Stomach (tissue), 4 donors: ENCODE measurements around the gene MFAP4.

Experiments
- POLR2A ChIP-seq, 4 donors: fragments of 450-650 bp; IDR thresholded peaks; one replicate each; pipeline ENCODE4 v1.6.1; 2016; ENCODE audit warnings: antibody characterized with exemption in 4 of 4, control low read depth in 2 of 4, mild to moderate bottlenecking in 1 of 4, moderate library complexity in 1 of 4
- TF ChIP-seq, protein P1 (sequence below), 7 experiments: fragments of 450-650 bp in 4 of 7; fragments of 200-600 bp in 3 of 7; sonication (generic) in 3 of 7; IDR thresholded peaks; one replicate each; pipeline ENCODE4 v1.5.1; 2016 to 2019; ENCODE audit warnings: antibody characterized with exemption in 7 of 7, control low read depth in 2 of 7, mild to moderate bottlenecking in 1 of 7

DNA sequence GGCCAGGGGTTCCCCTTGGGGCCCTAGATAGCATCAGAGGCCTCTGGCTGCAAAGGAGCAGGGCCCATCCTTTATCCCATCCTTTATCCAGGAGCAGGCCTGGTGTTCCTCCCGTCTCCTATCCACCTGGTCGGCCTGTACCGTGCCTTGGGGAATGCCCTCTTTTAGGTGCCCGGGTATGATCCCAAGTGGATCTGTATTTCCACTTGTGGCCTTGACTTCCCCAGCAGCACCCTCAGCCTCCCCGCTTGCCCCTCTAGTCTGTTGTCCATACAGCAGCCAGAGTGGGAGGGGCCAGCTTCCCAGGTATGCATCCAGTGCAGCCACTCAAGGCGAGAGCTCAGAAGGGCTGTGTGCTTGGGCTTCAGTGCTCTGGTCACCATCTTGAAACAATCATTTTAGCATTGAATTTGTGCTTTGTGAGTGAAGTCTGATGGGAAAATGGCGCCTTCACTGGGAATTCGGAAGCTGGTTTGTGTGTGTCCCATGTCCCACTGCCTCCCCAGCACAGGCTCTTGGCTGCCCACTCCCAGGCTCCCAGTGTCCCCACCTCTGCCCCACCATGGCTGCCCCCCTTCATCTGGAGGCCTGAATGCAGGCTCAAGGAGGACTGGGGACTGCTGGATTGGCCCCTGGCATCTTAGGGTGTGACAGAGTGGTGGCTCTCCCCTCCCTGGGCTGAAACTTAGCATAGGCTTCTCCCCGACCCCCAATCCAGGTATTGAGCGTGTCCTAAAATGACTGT lies 20.8 kb upstream of the MFAP4 start:
- no peak for TF ChIP-seq POLR2A (IDR thresholded peaks at IDR 0.05)
- TF ChIP-seq, protein P1, sequence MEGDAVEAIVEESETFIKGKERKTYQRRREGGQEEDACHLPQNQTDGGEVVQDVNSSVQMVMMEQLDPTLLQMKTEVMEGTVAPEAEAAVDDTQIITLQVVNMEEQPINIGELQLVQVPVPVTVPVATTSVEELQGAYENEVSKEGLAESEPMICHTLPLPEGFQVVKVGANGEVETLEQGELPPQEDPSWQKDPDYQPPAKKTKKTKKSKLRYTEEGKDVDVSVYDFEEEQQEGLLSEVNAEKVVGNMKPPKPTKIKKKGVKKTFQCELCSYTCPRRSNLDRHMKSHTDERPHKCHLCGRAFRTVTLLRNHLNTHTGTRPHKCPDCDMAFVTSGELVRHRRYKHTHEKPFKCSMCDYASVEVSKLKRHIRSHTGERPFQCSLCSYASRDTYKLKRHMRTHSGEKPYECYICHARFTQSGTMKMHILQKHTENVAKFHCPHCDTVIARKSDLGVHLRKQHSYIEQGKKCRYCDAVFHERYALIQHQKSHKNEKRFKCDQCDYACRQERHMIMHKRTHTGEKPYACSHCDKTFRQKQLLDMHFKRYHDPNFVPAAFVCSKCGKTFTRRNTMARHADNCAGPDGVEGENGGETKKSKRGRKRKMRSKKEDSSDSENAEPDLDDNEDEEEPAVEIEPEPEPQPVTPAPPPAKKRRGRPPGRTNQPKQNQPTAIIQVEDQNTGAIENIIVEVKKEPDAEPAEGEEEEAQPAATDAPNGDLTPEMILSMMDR (IDR thresholded peaks at IDR 0.05), result no peak
